ENCODE data around the gene NHLRC2. TPM values are rescaled to one million over a fixed set of nuclear protein-coding genes. Genes with fewer than 3 reads are reported as not detected.
A peak's percentile ranks its signal among the peaks of the same experiment; 100 is the strongest.

The NHLRC2 gene
- total and polyA plus RNA-seq, 2 donors from 2014 or later = 4.5 to 40.8 TPM

DNA sequence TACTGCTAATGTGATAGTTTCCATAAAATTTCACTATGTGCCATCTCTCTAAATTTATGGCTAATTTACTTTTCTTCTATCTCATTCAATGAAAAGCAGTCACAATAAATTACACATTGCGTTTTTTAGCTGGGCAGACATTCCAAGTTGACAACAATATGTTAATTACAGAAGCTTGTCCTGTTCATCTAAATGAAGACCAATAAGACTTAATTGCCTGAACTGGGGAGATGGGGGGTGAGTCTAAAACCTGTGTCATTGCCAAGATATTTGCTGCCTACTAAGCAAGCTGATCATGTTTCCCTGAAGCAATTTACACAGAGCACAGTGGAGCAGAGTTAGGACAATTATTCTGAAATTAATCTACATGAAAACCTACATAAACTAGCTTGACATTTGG lies 99.9 kb downstream of the NHLRC2 start:
- peaks cover 0 to 6% (median 2%) of the 10 kb centered on the region in 3 donors for H3K4me1 ChIP-seq (ENCODE audit: control insufficient read depth in 2 of 3, insufficient read depth in 2 of 3, low read depth in 1 of 3, low read length in 3 of 3)
- no peak overlapping the region for H3K4me3 ChIP-seq (ENCODE audit: low read length in 3 of 3)
- H3K27ac ChIP-seq (ENCODE audit: low read depth in 2 of 2, low read length in 2 of 2) = no peak overlapping the region
- no peak overlapping the region for H3K9ac ChIP-seq (ENCODE audit: low read length in 3 of 3)
- intact Hi-C loops (cut with DNase I) = no loop called here
- no peaks in the 10 kb centered on the region for H3K36me3 ChIP-seq (ENCODE audit: control insufficient read depth in 2 of 3, insufficient read depth in 3 of 3, low read length in 3 of 3)
- TF ChIP-seq, protein P1, sequence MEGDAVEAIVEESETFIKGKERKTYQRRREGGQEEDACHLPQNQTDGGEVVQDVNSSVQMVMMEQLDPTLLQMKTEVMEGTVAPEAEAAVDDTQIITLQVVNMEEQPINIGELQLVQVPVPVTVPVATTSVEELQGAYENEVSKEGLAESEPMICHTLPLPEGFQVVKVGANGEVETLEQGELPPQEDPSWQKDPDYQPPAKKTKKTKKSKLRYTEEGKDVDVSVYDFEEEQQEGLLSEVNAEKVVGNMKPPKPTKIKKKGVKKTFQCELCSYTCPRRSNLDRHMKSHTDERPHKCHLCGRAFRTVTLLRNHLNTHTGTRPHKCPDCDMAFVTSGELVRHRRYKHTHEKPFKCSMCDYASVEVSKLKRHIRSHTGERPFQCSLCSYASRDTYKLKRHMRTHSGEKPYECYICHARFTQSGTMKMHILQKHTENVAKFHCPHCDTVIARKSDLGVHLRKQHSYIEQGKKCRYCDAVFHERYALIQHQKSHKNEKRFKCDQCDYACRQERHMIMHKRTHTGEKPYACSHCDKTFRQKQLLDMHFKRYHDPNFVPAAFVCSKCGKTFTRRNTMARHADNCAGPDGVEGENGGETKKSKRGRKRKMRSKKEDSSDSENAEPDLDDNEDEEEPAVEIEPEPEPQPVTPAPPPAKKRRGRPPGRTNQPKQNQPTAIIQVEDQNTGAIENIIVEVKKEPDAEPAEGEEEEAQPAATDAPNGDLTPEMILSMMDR (IDR thresholded peaks at IDR 0.05; ENCODE audit: borderline replicate concordance, extremely low read depth, insufficient read depth) = no peak
- DNase-seq (no peak), FAIRE-seq (no peak)
- no peaks in the 10 kb centered on the region for H3K9me3 ChIP-seq (ENCODE audit: control insufficient read depth in 2 of 3, insufficient read depth in 1 of 3, low read length in 3 of 3)
- H3K27me3 ChIP-seq (ENCODE audit: control insufficient read depth, insufficient read depth, low read length) = no peaks in the 10 kb centered on the region

DNA sequence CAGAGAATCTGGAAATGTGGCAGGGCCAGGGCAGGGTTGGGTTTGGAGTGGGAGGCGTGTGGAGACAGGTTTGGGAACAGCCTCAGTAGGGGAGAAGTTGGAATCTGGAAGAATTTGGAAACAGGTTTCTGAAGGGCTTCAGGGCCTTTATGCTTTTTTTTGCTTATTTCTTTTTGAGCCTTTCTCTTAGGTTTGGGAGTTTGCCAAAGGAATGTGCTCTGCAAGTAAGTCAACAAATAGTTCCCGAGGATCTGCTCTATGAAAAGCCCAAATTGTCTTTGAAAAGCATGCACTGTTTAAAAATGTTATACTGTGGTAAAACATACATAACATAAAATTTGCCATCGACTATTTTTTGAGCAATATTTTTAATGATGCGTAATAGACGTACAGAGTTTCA lies 102.6 kb downstream of the NHLRC2 start:
- no peak overlapping the region for H3K9ac ChIP-seq (ENCODE audit: low read length in 3 of 3)
- peak in 2 of 5 donors; percentile 31 to 75 for DNase-seq
- FAIRE-seq = no peak
- no peaks in the 10 kb centered on the region for H3K36me3 ChIP-seq (ENCODE audit: control insufficient read depth in 2 of 3, insufficient read depth in 3 of 3, low read length in 3 of 3)
- no peak overlapping the region for H3K4me3 ChIP-seq (ENCODE audit: low read length in 3 of 3)
- peaks cover 0 to 8% (median 8%) of the 10 kb centered on the region in 3 donors for H3K4me1 ChIP-seq (ENCODE audit: control insufficient read depth in 2 of 3, insufficient read depth in 2 of 3, low read depth in 1 of 3, low read length in 3 of 3)
- no peaks in the 10 kb centered on the region for H3K27me3 ChIP-seq (ENCODE audit: control insufficient read depth, insufficient read depth, low read length)
- TF ChIP-seq, protein P1 (IDR thresholded peaks at IDR 0.05; ENCODE audit: borderline replicate concordance, extremely low read depth, insufficient read depth) = no peak
- H3K9me3 ChIP-seq (ENCODE audit: control insufficient read depth in 2 of 3, insufficient read depth in 1 of 3, low read length in 3 of 3) = no peaks in the 10 kb centered on the region
- intact Hi-C loops (cut with DNase I) = no loop called here
- H3K27ac ChIP-seq (ENCODE audit: low read depth in 2 of 2, low read length in 2 of 2) = no peak overlapping the region

DNA sequence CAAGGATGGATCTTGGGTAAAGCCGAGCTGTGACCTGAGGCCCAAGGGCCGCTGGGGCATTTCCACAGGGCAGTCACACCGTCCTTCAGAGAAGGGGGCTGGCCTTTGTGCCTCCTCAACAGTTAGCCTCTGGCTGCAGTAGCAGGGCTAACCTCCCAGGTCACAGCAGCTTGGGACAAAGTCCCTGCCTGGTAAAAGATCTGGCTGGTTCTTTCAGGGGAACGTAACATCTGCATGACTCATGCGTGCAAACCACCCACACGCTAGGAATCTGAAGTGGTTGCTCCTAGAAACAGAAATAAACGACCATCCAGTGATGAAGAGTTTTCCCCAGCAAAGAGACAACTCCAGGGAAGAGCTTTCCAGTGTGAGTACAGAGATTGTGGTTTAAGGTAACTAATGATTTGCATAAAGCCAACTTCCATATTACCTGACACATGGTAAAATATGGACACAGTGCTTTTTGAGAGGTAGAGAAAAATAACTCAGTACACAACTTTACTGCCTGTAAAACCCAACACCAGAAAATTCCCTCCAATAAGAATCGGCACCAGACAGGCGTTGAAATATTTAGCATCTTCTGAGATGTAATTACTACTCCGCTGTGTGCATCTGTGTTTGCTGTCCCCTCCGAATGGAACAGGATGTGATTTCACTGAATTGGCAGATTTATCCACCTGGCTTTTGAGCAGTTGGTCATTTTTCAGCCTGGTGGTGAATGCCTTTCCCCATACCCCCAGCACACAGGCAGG lies 104.3 kb downstream of the NHLRC2 start:
- Histone ChIP-seq H3K4me1 (ENCODE audit: control insufficient read depth in 2 of 3, insufficient read depth in 2 of 3, low read depth in 1 of 3, low read length in 3 of 3) (peaks cover 0 to 8% (median 8%) of the 10 kb centered on the region in 3 donors), H3K27ac (ENCODE audit: low read depth in 2 of 2, low read length in 2 of 2) (peak overlapping the region in 1 of 2 donors; percentile 59), H3K27me3 (ENCODE audit: control insufficient read depth, insufficient read depth, low read length) (no peaks in the 10 kb centered on the region), H3K9me3 (ENCODE audit: control insufficient read depth in 2 of 3, insufficient read depth in 1 of 3, low read length in 3 of 3) (no peaks in the 10 kb centered on the region), H3K36me3 (ENCODE audit: control insufficient read depth in 2 of 3, insufficient read depth in 3 of 3, low read length in 3 of 3) (no peaks in the 10 kb centered on the region), H3K4me3 (ENCODE audit: low read length in 3 of 3) (no peak overlapping the region), H3K9ac (ENCODE audit: low read length in 3 of 3) (no peak overlapping the region)
- TF ChIP-seq, protein P1 (IDR thresholded peaks at IDR 0.05; ENCODE audit: borderline replicate concordance, extremely low read depth, insufficient read depth) = no peak
- intact Hi-C loops (cut with DNase I) = no loop called here
- no peak for FAIRE-seq
- DNase-seq = peak in 3 of 5 donors; percentile 29 to 80 (median 51)

Measured in kidney (tissue), 14 donors.